Kidney epithelial cell (primary cell): ENCODE measurements around the gene DIRAS2. TPM values are rescaled to one million over a fixed set of nuclear protein-coding genes. Genes with fewer than 3 reads are reported as not detected.

Experiments used
- DNase-seq: peaks from one replicate; pipeline ENCODE4 v3.0.0-alpha.2; 2010; ENCODE audit warnings: low read depth
- H3K27me3 ChIP-seq: 2 replicates; pipeline ENCODE4 v1.6.0; 2011; ENCODE audit warnings: low read length; ENCODE audit not compliant: control insufficient read depth, insufficient read depth
- H3K36me3 ChIP-seq: 2 replicates; pipeline ENCODE4 v1.5.1; 2011; ENCODE audit warnings: low read length; ENCODE audit not compliant: control insufficient read depth, insufficient read depth
- H3K4me3 ChIP-seq: 2 replicates; pipeline ENCODE4 v1.5.1; 2011; ENCODE audit warnings: low read depth, mild to moderate bottlenecking, control low read depth, low read length
- total RNA-seq: library from RNA; depleted of rRNA; stranded (reverse); fragments of >200 nt; gene quantifications from 2 replicates; pipeline ENCODE4 v1.2.3, GENCODE V29; 2015
- TF ChIP-seq, protein P1 (sequence below): IDR thresholded peaks from 2 replicates; pipeline ENCODE4 v1.5.1; 2011; ENCODE audit warnings: mild to moderate bottlenecking, moderate library complexity, low read length, control low read depth, inconsistent platforms; ENCODE audit not compliant: insufficient read depth, poor library complexity, severe bottlenecking

Gene DIRAS2
- total RNA-seq, 1 donor from 2014 or later = 2.8 TPM

DNA sequence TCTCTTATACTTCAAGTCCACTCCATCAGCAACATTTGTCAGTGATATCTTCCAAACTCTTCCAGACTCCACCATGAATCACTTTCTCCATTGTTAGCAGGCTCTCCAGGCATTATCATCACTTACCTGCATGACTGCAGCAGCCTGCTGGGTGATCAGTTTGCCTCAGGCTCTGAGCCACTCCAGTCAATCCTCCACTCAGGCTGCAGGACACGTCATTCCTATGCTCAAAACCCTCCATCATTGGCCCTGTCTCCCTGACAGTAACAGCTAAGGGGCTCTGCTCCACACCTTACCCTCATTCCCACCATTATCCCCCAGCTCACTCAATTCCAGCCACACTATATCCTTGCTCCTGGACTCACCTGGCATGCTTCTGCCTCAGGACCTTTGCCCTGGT, 10.7 kb downstream of the DIRAS2 start:
- no peak for DNase-seq
- no peaks in the 10 kb centered on the region for H3K27me3 ChIP-seq
- TF ChIP-seq, protein P1, sequence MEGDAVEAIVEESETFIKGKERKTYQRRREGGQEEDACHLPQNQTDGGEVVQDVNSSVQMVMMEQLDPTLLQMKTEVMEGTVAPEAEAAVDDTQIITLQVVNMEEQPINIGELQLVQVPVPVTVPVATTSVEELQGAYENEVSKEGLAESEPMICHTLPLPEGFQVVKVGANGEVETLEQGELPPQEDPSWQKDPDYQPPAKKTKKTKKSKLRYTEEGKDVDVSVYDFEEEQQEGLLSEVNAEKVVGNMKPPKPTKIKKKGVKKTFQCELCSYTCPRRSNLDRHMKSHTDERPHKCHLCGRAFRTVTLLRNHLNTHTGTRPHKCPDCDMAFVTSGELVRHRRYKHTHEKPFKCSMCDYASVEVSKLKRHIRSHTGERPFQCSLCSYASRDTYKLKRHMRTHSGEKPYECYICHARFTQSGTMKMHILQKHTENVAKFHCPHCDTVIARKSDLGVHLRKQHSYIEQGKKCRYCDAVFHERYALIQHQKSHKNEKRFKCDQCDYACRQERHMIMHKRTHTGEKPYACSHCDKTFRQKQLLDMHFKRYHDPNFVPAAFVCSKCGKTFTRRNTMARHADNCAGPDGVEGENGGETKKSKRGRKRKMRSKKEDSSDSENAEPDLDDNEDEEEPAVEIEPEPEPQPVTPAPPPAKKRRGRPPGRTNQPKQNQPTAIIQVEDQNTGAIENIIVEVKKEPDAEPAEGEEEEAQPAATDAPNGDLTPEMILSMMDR = no peak
- no peak overlapping the region for H3K4me3 ChIP-seq
- no peaks in the 10 kb centered on the region for H3K36me3 ChIP-seq

DNA sequence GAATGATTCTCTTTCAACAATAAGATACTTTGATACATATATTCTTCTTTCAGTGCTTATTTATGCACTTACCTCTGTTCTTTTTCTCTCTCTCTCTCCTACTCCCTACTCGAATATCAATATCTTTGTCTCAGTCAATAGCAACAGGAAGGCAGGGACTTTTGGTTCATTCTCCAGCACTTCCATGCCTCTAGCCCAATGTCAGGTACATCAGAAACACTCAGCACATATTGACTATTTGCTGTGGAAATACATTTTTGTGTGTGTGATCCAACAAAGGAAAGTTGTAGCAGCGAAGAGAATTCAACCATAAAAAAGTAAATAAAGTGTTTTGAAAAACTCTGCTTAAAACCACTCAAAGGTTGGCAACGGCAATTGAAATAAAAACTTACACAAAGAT, 12.6 kb downstream of the DIRAS2 start:
- DNase-seq = no peak
- Histone ChIP-seq H3K4me3 (no peak overlapping the region), H3K27me3 (no peaks in the 10 kb centered on the region), H3K36me3 (no peaks in the 10 kb centered on the region)
- TF ChIP-seq, protein P1 = no peak

DNA sequence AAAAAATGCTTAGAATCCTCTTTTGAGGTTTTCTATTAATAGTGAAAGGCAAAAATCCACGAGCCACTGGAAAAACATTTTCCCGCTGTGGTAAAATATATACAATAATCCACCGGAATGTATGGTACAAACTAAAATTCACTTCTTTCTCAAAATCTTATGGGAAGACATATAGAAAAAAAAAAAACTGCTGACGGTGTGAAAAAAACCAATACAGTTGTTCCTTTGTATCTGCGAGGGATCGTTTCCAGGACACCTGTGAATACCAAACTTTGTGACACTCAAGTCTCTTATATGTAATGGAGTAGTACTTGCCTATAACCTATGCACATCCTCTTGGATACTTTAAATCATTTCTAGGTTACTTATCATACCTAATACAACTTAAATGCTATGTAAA, 13.3 kb downstream of the DIRAS2 start:
- TF ChIP-seq, protein P1 = no peak
- H3K36me3 ChIP-seq = no peaks in the 10 kb centered on the region
- no peak for DNase-seq
- no peaks in the 10 kb centered on the region for H3K27me3 ChIP-seq
- H3K4me3 ChIP-seq = no peak overlapping the region

DNA sequence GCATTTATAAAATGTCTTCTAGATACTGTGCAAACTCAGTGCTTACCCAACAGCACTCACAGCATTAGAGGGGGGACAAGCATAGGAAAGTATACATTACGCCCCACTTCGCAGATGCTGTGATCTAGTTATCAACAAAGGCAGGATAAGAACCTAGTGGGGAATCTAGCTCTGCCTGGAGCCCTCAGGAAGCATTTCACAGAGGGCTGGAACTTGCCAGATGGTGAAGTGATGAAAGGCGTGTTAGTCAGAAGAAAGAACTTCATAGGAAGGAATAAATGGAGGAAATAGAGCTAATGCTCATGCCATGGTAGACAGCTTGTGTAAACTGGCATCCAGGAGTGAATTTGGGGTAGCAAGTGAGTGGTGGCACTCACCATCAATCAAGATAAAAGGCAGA, 25.8 kb downstream of the DIRAS2 start:
- no peak for DNase-seq
- Histone ChIP-seq H3K36me3 (no peaks in the 10 kb centered on the region), H3K4me3 (no peak overlapping the region), H3K27me3 (no peaks in the 10 kb centered on the region)
- TF ChIP-seq, protein P1 = no peak

DNA sequence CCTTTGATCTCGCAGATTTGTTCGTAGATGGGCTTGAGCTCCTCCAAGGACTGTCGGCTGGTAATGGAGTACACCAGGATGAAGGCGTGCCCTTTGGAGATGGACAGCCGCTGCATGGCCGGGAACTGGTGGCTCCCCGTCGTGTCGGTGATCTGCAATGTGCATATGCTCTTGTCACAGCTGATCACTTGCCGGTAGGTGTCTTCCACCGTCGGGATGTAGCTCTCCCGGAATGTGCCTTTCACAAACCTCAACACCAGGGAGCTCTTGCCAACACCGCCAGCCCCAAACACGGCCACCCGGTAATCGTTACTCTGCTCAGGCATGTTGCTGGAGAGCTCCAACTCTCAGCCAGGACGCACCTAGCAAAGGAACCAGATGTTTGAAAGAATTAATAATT, 29.1 kb downstream of the DIRAS2 start:
- Histone ChIP-seq H3K27me3 (no peaks in the 10 kb centered on the region), H3K36me3 (no peaks in the 10 kb centered on the region), H3K4me3 (no peak overlapping the region)
- TF ChIP-seq, protein P1 = no peak
- DNase-seq = no peak

DNA sequence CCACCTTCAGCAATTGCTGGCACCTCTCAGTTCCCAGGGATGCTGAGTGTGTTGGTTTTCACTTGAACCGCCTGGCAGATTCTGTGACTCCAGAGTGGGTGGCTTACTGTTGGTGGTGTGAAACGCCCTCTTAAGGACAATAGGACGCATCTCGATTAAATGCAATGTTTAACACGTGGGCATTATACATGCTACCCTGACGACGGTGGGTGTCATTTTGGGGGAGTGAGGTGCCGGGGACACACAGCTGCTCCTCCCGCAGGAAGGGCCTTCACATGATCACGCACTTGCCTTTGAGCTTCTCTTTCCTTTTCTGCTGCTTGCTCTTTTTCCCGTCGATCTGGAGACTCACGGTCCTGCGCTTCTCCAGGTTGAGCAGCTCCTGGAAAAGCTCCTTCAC, 29.7 kb downstream of the DIRAS2 start:
- Histone ChIP-seq H3K4me3 (no peak overlapping the region), H3K27me3 (no peaks in the 10 kb centered on the region), H3K36me3 (no peaks in the 10 kb centered on the region)
- TF ChIP-seq, protein P1 = no peak
- no peak for DNase-seq
